B cell (primary cell): ENCODE measurements around the gene KCNC3. TPM values are rescaled to one million over a fixed set of nuclear protein-coding genes. Genes with fewer than 3 reads are reported as not detected.
A peak's percentile ranks its signal among the peaks of the same experiment; 100 is the strongest.

Experiments
- ATAC-seq: fragments of 200-7000 bp; cut with Tn5 transposase; one replicate; pipeline ENCODE4 v1.10.0; 2021; ENCODE audit warnings: low read depth, mild to moderate bottlenecking, moderate number of reproducible peaks, moderate library complexity
- CTCF ChIA-PET: fragments of 350-600 bp; sonication (Branson Sonifier 250); formaldehyde crosslinking; loops from one replicate; lab custom pipeline; 2021; ENCODE audit warnings: antibody characterized with exemption, inconsistent platforms; lab: Charles Lee
- POLR2A ChIA-PET: fragments of 350-600 bp; sonication (Branson Sonifier 250); formaldehyde crosslinking; loops from one replicate; lab custom pipeline; 2021; ENCODE audit warnings: antibody characterized with exemption; lab: Charles Lee
- DNase-seq: peaks from one replicate; pipeline ENCODE4 v3.0.0; 2013
- H2AFZ ChIP-seq: 2 replicates; pipeline ENCODE4 v1.6.1; 2012; ENCODE audit warnings: mild to moderate bottlenecking, low read depth, low read length; ENCODE audit not compliant: insufficient read depth, poor library complexity, severe bottlenecking
- H3K27ac ChIP-seq, 2 donors: 1 replicate in 1 of 2; 2 replicates in 1 of 2; pipeline ENCODE4 v1.5.1; 2012 to 2013; ENCODE audit warnings: low read length in 2 of 2, mild to moderate bottlenecking in 2 of 2, moderate library complexity in 1 of 2
- H3K27me3 ChIP-seq, 4 experiments: fragments of 200-600 bp in 1 of 4; sonication (generic) in 1 of 4; replicated peaks in 1 of 4; 1 replicate in 2 of 4; 2 replicates in 2 of 4; pipeline versions ENCODE4 v1.6.1 to v1.7.0; 2013 to 2016; ENCODE audit warnings: low read length in 3 of 4, mild to moderate bottlenecking in 2 of 4, mixed read lengths in 1 of 4, moderate library complexity in 1 of 4; ENCODE audit not compliant: insufficient read depth in 4 of 4, control insufficient read depth in 3 of 4; ENCODE audit errors: control extremely low read depth in 1 of 4
- H3K36me3 ChIP-seq, 2 experiments: replicated peaks in 1 of 2; 1 replicate in 1 of 2; 2 replicates in 1 of 2; pipeline versions ENCODE4 v1.6.1 to v1.7.1; 2013; ENCODE audit warnings: low read length in 1 of 2; ENCODE audit not compliant: insufficient read depth in 2 of 2, control insufficient read depth in 1 of 2; ENCODE audit errors: control extremely low read depth in 1 of 2, extremely low read depth in 1 of 2
- H3K4me1 ChIP-seq, 2 donors: fragments of 200-600 bp in 1 of 2; sonication (generic) in 1 of 2; 1 replicate in 1 of 2; 2 replicates in 1 of 2; pipeline versions ENCODE4 v1.5.1 to v1.6.1; 2013 to 2017; ENCODE audit warnings: low read length in 2 of 2; ENCODE audit not compliant: control insufficient read depth in 2 of 2, insufficient read depth in 2 of 2
- H3K4me2 ChIP-seq: replicated peaks from 2 replicates; pipeline ENCODE3; 2012; ENCODE audit warnings: mild to moderate bottlenecking, low read depth, low read length; ENCODE audit not compliant: poor library complexity, severe bottlenecking
- H3K4me3 ChIP-seq, 5 experiments: fragments of 200-600 bp in 1 of 5; sonication (generic) in 1 of 5; 1 replicate in 3 of 5; 2 replicates in 2 of 5; pipeline versions ENCODE4 v1.5.1 to v1.7.0; 2011 to 2016; ENCODE audit warnings: low read length in 4 of 5, mild to moderate bottlenecking in 4 of 5, low read depth in 2 of 5, control low read depth in 1 of 5, moderate library complexity in 1 of 5; ENCODE audit not compliant: insufficient read depth in 1 of 5; ENCODE audit errors: control extremely low read depth in 1 of 5, extremely low read depth in 1 of 5
- H3K79me2 ChIP-seq: fragments of 200-600 bp; sonication (generic); one replicate; pipeline ENCODE4 v1.6.0; 2016; ENCODE audit warnings: low read length; ENCODE audit not compliant: control insufficient read depth, insufficient read depth
- H3K9ac ChIP-seq: fragments of 200-600 bp; sonication (generic); 2 replicates; pipeline ENCODE4 v1.6.1; 2017; ENCODE audit warnings: mild to moderate bottlenecking, low read length, moderate library complexity
- H3K9me3 ChIP-seq, 3 donors: one replicate each; pipeline versions ENCODE4 v1.6.1 to v1.7.1; 2013; ENCODE audit warnings: low read length in 2 of 3; ENCODE audit not compliant: control insufficient read depth in 2 of 3, insufficient read depth in 1 of 3; ENCODE audit errors: control extremely low read depth in 1 of 3
- H4K20me1 ChIP-seq: 2 replicates; pipeline ENCODE4 v1.6.0; 2012; ENCODE audit warnings: mild to moderate bottlenecking, low read length; ENCODE audit not compliant: insufficient read depth, control insufficient read depth, poor library complexity, severe bottlenecking
- H3K27ac Mint-ChIP-seq: one replicate; pipeline ENCODE4 v1.8.0; 2021; ENCODE audit warnings: mixed read lengths
- H3K27me3 Mint-ChIP-seq: one replicate; pipeline ENCODE4 v1.8.0; 2021; ENCODE audit warnings: mixed read lengths
- H3K4me1 Mint-ChIP-seq: one replicate; pipeline ENCODE4 v1.8.0; 2021; ENCODE audit warnings: mixed read lengths
- H3K4me3 Mint-ChIP-seq: one replicate; pipeline ENCODE4 v1.8.0; 2021; ENCODE audit warnings: mixed read lengths
- H3K9me3 Mint-ChIP-seq: one replicate; pipeline ENCODE4 v1.8.0; 2022; ENCODE audit warnings: mixed read lengths; ENCODE audit not compliant: insufficient read depth
- CTCF ChIP-seq: fragments of 200-600 bp; IDR thresholded peaks from one replicate; pipeline ENCODE4 v1.8.0; 2022; ENCODE audit warnings: antibody characterized with exemption, mild to moderate bottlenecking
- EZH2 ChIP-seq: IDR thresholded peaks from 2 replicates; pipeline ENCODE4 v1.6.1; 2012; ENCODE audit warnings: borderline replicate concordance, low read depth, mild to moderate bottlenecking, moderate library complexity, low read length; ENCODE audit not compliant: insufficient read depth, poor library complexity, severe bottlenecking
- WGBS: methylation state at CpG from one replicate; pipeline ENCODE4 v1.1.5; 2013; ENCODE audit warnings: missing lambda C conversion rate; ENCODE audit not compliant: insufficient coverage; 5-methylcytosine and 5-hydroxymethylcytosine counted together
- intact Hi-C: fragments of 100-400 bp; cut with micrococcal nuclease; formaldehyde crosslinking; loops from one replicate; pipeline ENCODE4 v1.10.0; 2022
- polyA plus RNA-seq: library from polyadenylated mRNA; depleted of rRNA; stranded (reverse); fragments of >200 nt; gene quantifications from 2 replicates; pipeline ENCODE4 v1.2.3, GENCODE V29; 2012
- total RNA-seq, 2 donors: library from RNA; stranded (reverse); fragments of 120-200 nt in 1 of 2; gene quantifications; 1 replicate in 1 of 2; 2 replicates in 1 of 2; pipeline versions ENCODE4 v1.2.3 to v1.2.4, GENCODE V29; 2013 to 2022

KCNC3 gene
- total and polyA plus RNA-seq, 2 donors (not counting 1 experiment from before 2014, with no cell fraction given), result 12.3 to 23.0 TPM

- Mint-ChIP-seq H3K27me3 (peaks cover 12% of the 10 kb centered on the region), H3K4me1 (peaks cover 82% of the 10 kb centered on the region)
- no peak for ATAC-seq
Measured at GRCh38 chr19:50331221-50331993, 2.2 kb upstream of the KCNC3 start.

More at GRCh38 chr19:50331221-50331993, 2.2 kb upstream of the KCNC3 start:
- H3K9me3 ChIP-seq, result peaks cover 0 to 42% (median 0%) of the 10 kb centered on the region in 3 donors
- H3K27ac Mint-ChIP-seq, result peak overlapping the region; percentile 94
- H3K4me3 ChIP-seq, result peak overlapping the region in 4 of 5 experiments; percentile 39 to 71 (median 54)
- DNase-seq, result peak; percentile 50
- peaks cover 55% of the 10 kb centered on the region for H4K20me1 ChIP-seq
- H3K9me3 Mint-ChIP-seq, result peaks cover 4% of the 10 kb centered on the region
- H3K27ac ChIP-seq, result peak overlapping the region; percentile 47 to 51
- peak overlapping the region; percentile 87 for H3K4me3 Mint-ChIP-seq
- TF ChIP-seq EZH2, result no peak
- no peak for TF ChIP-seq CTCF
- intact Hi-C loops, result no loop called here
- peaks cover 0 to 25% of the 10 kb centered on the region in 2 experiments for H3K36me3 ChIP-seq
- ChIA-PET POLR2A (interaction anchor here (0.6 to 7.1 kb wide), 4 partner anchors 13 to 1034 kb away, joined by 5 to 122 read pairs (median 24); no protein-coding TSS in a partner anchor), CTCF (interaction anchor here (3.9 kb wide), 1 partner anchor 10 kb away, joined by 45 read pairs; no protein-coding TSS in a partner anchor)
- H3K4me1 ChIP-seq, result peaks cover 63 to 89% of the 10 kb centered on the region in 2 donors
- H3K4me2 ChIP-seq, result peak overlapping the region; percentile 82
- H2AFZ ChIP-seq, result peak overlapping the region; percentile 5
- H3K79me2 ChIP-seq, result peaks cover 31% of the 10 kb centered on the region
- peaks cover 0 to 9% (median 2%) of the 10 kb centered on the region in 4 experiments for H3K27me3 ChIP-seq
- WGBS, result 15% methylated on average over 8 of the region's 10 CpGs
- H3K9ac ChIP-seq, result peak overlapping the region; percentile 54
